ENCODE data around the gene TLE2.
"Not testable (repeated sequence)": the region's sequence is repeated elsewhere in the genome, so short reads cannot be mapped to it uniquely, and the experiment has no call there.

TLE2 gene

GRCh38 chr19:3005345-3005744 lies 23.7 kb downstream of the TLE2 start:
- no peak for DNase-seq
- peaks cover 0 to 1% of the 10 kb centered on the region in 2 donors for H3K9me3 Mint-ChIP-seq
- H3K27me3 Mint-ChIP-seq, result no peaks in the 10 kb centered on the region
- no peak overlapping the region for H3K4me3 Mint-ChIP-seq
- no peak for ATAC-seq (replicated peaks)
- no peak overlapping the region for H3K27ac Mint-ChIP-seq
- no peaks in the 10 kb centered on the region for H3K36me3 Mint-ChIP-seq
- no peaks in the 10 kb centered on the region for H3K4me1 Mint-ChIP-seq

GRCh38 chr19:3004522-3004921 lies 24.6 kb downstream of the TLE2 start:
- ATAC-seq (replicated peaks) (no peak), DNase-seq (no peak)
- Mint-ChIP-seq H3K27ac (peak overlapping the region; percentile 1), H3K9me3 (peaks cover 0 to 1% of the 10 kb centered on the region in 2 donors), H3K4me3 (no peak overlapping the region), H3K4me1 (no peaks in the 10 kb centered on the region), H3K27me3 (no peaks in the 10 kb centered on the region), H3K36me3 (no peaks in the 10 kb centered on the region)

GRCh38 chr19:3003046-3003445 lies 26.0 kb downstream of the TLE2 start:
- Mint-ChIP-seq H3K9me3 (peaks cover 0 to 1% of the 10 kb centered on the region in 2 donors), H3K4me3 (no peak overlapping the region), H3K27ac (no peak overlapping the region), H3K36me3 (no peaks in the 10 kb centered on the region), H3K27me3 (no peaks in the 10 kb centered on the region), H3K4me1 (no peaks in the 10 kb centered on the region)
- no peak for DNase-seq
- ATAC-seq (replicated peaks), result no peak

GRCh38 chr19:3001235-3001800 lies 27.8 kb downstream of the TLE2 start:
- Mint-ChIP-seq H3K4me3 (no peak overlapping the region), H3K27ac (no peak overlapping the region), H3K27me3 (peaks cover 0 to 4% of the 10 kb centered on the region in 2 donors), H3K36me3 (peaks cover 0 to 3% of the 10 kb centered on the region in 2 donors), H3K4me1 (no peaks in the 10 kb centered on the region), H3K9me3 (peaks cover 0 to 1% of the 10 kb centered on the region in 2 donors)
- DNase-seq (no peak), ATAC-seq (replicated peaks) (no peak)

- Mint-ChIP-seq H3K27me3 (peaks cover 0 to 4% of the 10 kb centered on the region in 2 donors), H3K4me3 (no peak overlapping the region), H3K9me3 (no peaks in the 10 kb centered on the region), H3K4me1 (no peaks in the 10 kb centered on the region), H3K27ac (no peak overlapping the region), H3K36me3 (peaks cover 0 to 3% of the 10 kb centered on the region in 2 donors)
- ATAC-seq (replicated peaks) (no peak), DNase-seq (no peak)
These were observed 30.4 kb downstream of the TLE2 start for GRCh38 chr19:2998642-2999041.

GRCh38 chr19:2997720-2998119 lies 31.4 kb downstream of the TLE2 start:
- Mint-ChIP-seq H3K4me1 (no peaks in the 10 kb centered on the region), H3K27me3 (peaks cover 0 to 4% of the 10 kb centered on the region in 2 donors), H3K9me3 (no peaks in the 10 kb centered on the region), H3K27ac (no peak overlapping the region), H3K4me3 (no peak overlapping the region), H3K36me3 (peaks cover 0 to 3% of the 10 kb centered on the region in 2 donors)
- DNase-seq, result no peak
- no peak for ATAC-seq (replicated peaks)

GRCh38 chr19:2994588-2995131 lies 34.4 kb downstream of the TLE2 start:
- DNase-seq (no peak), ATAC-seq (replicated peaks) (no peak)
- Mint-ChIP-seq H3K27ac (no peak overlapping the region), H3K27me3 (peaks cover 0 to 4% of the 10 kb centered on the region in 2 donors), H3K36me3 (peaks cover 0 to 3% of the 10 kb centered on the region in 2 donors), H3K4me3 (no peak overlapping the region), H3K4me1 (no peaks in the 10 kb centered on the region), H3K9me3 (no peaks in the 10 kb centered on the region)

- peaks cover 0 to 6% of the 10 kb centered on the region in 2 donors for H3K27me3 Mint-ChIP-seq
- H3K4me3 Mint-ChIP-seq, result no peak overlapping the region
- ATAC-seq (replicated peaks) (no peak), DNase-seq (no peak)
- H3K27ac Mint-ChIP-seq, result no peak overlapping the region
- peaks cover 0 to 3% of the 10 kb centered on the region in 2 donors for H3K36me3 Mint-ChIP-seq
- H3K4me1 Mint-ChIP-seq, result no peaks in the 10 kb centered on the region
- no peaks in the 10 kb centered on the region for H3K9me3 Mint-ChIP-seq
These were observed 35.5 kb downstream of the TLE2 start for GRCh38 chr19:2993579-2993978.

- Mint-ChIP-seq H3K27ac (no peak overlapping the region), H3K4me3 (no peak overlapping the region), H3K4me1 (no peaks in the 10 kb centered on the region), H3K9me3 (no peaks in the 10 kb centered on the region), H3K27me3 (peaks cover 0 to 8% of the 10 kb centered on the region in 2 donors), H3K36me3 (peaks cover 0 to 3% of the 10 kb centered on the region in 2 donors)
- DNase-seq, result no peak
- no peak for ATAC-seq (replicated peaks)
These were observed 36.1 kb downstream of the TLE2 start for GRCh38 chr19:2992958-2993357.

GRCh38 chr19:2992333-2992732 lies 36.7 kb downstream of the TLE2 start:
- not testable (repeated sequence) for H3K4me1 Mint-ChIP-seq; H3K36me3 Mint-ChIP-seq; H3K4me3 Mint-ChIP-seq; H3K27ac Mint-ChIP-seq; ATAC-seq (replicated peaks); DNase-seq; H3K9me3 Mint-ChIP-seq; H3K27me3 Mint-ChIP-seq

GRCh38 chr19:2989236-2989946 lies 39.7 kb downstream of the TLE2 start:
- peaks cover 3 to 13% of the 10 kb centered on the region in 2 donors for H3K4me1 Mint-ChIP-seq
- no peaks in the 10 kb centered on the region for H3K36me3 Mint-ChIP-seq
- H3K9me3 Mint-ChIP-seq, result no peaks in the 10 kb centered on the region
- no peak for ATAC-seq (replicated peaks)
- H3K27me3 Mint-ChIP-seq, result peaks cover 4 to 12% of the 10 kb centered on the region in 2 donors
- H3K4me3 Mint-ChIP-seq, result no peak overlapping the region
- no peak overlapping the region for H3K27ac Mint-ChIP-seq
- no peak for DNase-seq

GRCh38 chr19:2988568-2988967 lies 40.5 kb downstream of the TLE2 start:
- no peak for ATAC-seq (replicated peaks)
- Mint-ChIP-seq H3K27ac (no peak overlapping the region), H3K4me1 (peaks cover 5 to 21% of the 10 kb centered on the region in 2 donors), H3K9me3 (no peaks in the 10 kb centered on the region), H3K36me3 (no peaks in the 10 kb centered on the region), H3K27me3 (peaks cover 5 to 14% of the 10 kb centered on the region in 2 donors), H3K4me3 (no peak overlapping the region)
- no peak for DNase-seq

GRCh38 chr19:2987797-2988196 lies 41.3 kb downstream of the TLE2 start:
- Mint-ChIP-seq H3K27me3 (peaks cover 12 to 18% of the 10 kb centered on the region in 2 donors), H3K4me3 (no peak overlapping the region), H3K4me1 (peaks cover 12 to 29% of the 10 kb centered on the region in 2 donors), H3K27ac (no peak overlapping the region), H3K9me3 (no peaks in the 10 kb centered on the region), H3K36me3 (no peaks in the 10 kb centered on the region)
- no peak for DNase-seq
- ATAC-seq (replicated peaks), result no peak

- Mint-ChIP-seq H3K9me3 (no peaks in the 10 kb centered on the region), H3K4me1 (peaks cover 12 to 34% of the 10 kb centered on the region in 2 donors), H3K36me3 (no peaks in the 10 kb centered on the region), H3K4me3 (no peak overlapping the region), H3K27ac (no peak overlapping the region), H3K27me3 (peaks cover 12 to 19% of the 10 kb centered on the region in 2 donors)
- no peak for ATAC-seq (replicated peaks)
- DNase-seq, result no peak
These were observed 42.0 kb downstream of the TLE2 start for GRCh38 chr19:2986951-2987524.

- Mint-ChIP-seq H3K4me3 (peak overlapping the region; percentile 46 to 60), H3K4me1 (peaks cover 16 to 42% of the 10 kb centered on the region in 2 donors), H3K27me3 (peaks cover 12 to 24% of the 10 kb centered on the region in 2 donors), H3K36me3 (peaks cover 0 to 3% of the 10 kb centered on the region in 2 donors), H3K27ac (no peak overlapping the region), H3K9me3 (no peaks in the 10 kb centered on the region)
- DNase-seq (no peak), ATAC-seq (replicated peaks) (no peak)
These were observed 44.9 kb downstream of the TLE2 start for GRCh38 chr19:2984215-2984528.

Data from stimulated activated naive B cell treated with anti-CD40 and anti-IgM and Interleukin-4, amounts not matched to agents 10 μg/mL and 1 μg/mL and 100 μg/mL, for 72 hours (primary cell).